Astrocyte (in vitro differentiated cells and primary cell): Measurements from ENCODE around the gene PLPPR3. TPM values are rescaled to one million over a fixed set of nuclear protein-coding genes. Genes with fewer than 3 reads are reported as not detected.

Experiments
- DNase-seq: peaks from one replicate; pipeline ENCODE4 v3.0.0-alpha.2; 2010; ENCODE audit warnings: low read depth
- FAIRE-seq: peaks from 2 replicates; lab custom pipeline; 2011; peaks lifted over from hg19 to GRCh38; lab: Jason Lieb, UNC
- H2AFZ ChIP-seq: 2 replicates; pipeline ENCODE4 v1.6.0; 2012; ENCODE audit warnings: low read depth, low read length, inconsistent platforms
- H3K27ac ChIP-seq: 2 replicates; pipeline ENCODE4 v1.5.1; 2011; ENCODE audit warnings: low read depth, low read length, inconsistent platforms
- H3K27me3 ChIP-seq: 2 replicates; pipeline ENCODE4 v1.6.0; 2011; ENCODE audit warnings: low read length, inconsistent platforms; ENCODE audit not compliant: insufficient read depth
- H3K36me3 ChIP-seq: 2 replicates; pipeline ENCODE4 v1.5.1; 2011; ENCODE audit warnings: low read length, inconsistent platforms; ENCODE audit not compliant: insufficient read depth
- H3K4me1 ChIP-seq: 2 replicates; pipeline ENCODE4 v1.5.1; 2011; ENCODE audit warnings: low read length, inconsistent platforms; ENCODE audit not compliant: insufficient read depth
- H3K4me2 ChIP-seq: 2 replicates; pipeline ENCODE4 v1.6.0; 2012; ENCODE audit warnings: low read length, inconsistent platforms
- H3K4me3 ChIP-seq: 2 replicates; pipeline ENCODE4 v1.5.1; 2011; ENCODE audit warnings: low read depth, mild to moderate bottlenecking, low read length, inconsistent platforms; ENCODE audit not compliant: insufficient read depth
- H3K79me2 ChIP-seq: 2 replicates; pipeline ENCODE4 v1.6.0; 2012; ENCODE audit warnings: mild to moderate bottlenecking, low read length, inconsistent platforms; ENCODE audit not compliant: insufficient read depth
- H3K9ac ChIP-seq: 2 replicates; pipeline ENCODE4 v1.6.0; 2012; ENCODE audit warnings: mild to moderate bottlenecking, low read length, inconsistent platforms
- H3K9me3 ChIP-seq: 2 replicates; pipeline ENCODE4 v1.5.1; 2012; ENCODE audit warnings: low read depth, mild to moderate bottlenecking, low read length, inconsistent platforms; ENCODE audit not compliant: insufficient read depth
- H4K20me1 ChIP-seq: 2 replicates; pipeline ENCODE4 v1.6.0; 2012; ENCODE audit warnings: low read length, inconsistent platforms; ENCODE audit not compliant: insufficient read depth
- H3K27ac Mint-ChIP-seq: one replicate; pipeline ENCODE4 v1.8.0; 2021; ENCODE audit warnings: mild to moderate bottlenecking, mixed read lengths; ENCODE audit not compliant: unreplicated experiment
- H3K27me3 Mint-ChIP-seq: one replicate; pipeline ENCODE4 v1.8.0; 2021; ENCODE audit warnings: low read depth, mixed read lengths; ENCODE audit not compliant: unreplicated experiment
- H3K36me3 Mint-ChIP-seq: one replicate; pipeline ENCODE4 v1.8.0; 2021; ENCODE audit warnings: low read depth, mixed read lengths; ENCODE audit not compliant: unreplicated experiment
- H3K4me1 Mint-ChIP-seq: one replicate; pipeline ENCODE4 v1.8.0; 2021; ENCODE audit warnings: low read depth, mixed read lengths; ENCODE audit not compliant: unreplicated experiment
- H3K4me3 Mint-ChIP-seq: one replicate; pipeline ENCODE4 v1.8.0; 2021; ENCODE audit warnings: mild to moderate bottlenecking, moderate library complexity, mixed read lengths; ENCODE audit not compliant: unreplicated experiment
- H3K9me3 Mint-ChIP-seq: one replicate; pipeline ENCODE4 v1.8.0; 2021; ENCODE audit warnings: mild to moderate bottlenecking, mixed read lengths; ENCODE audit not compliant: unreplicated experiment
- CTCF ChIP-seq: IDR thresholded peaks from 2 replicates; pipeline ENCODE4 v1.5.1; 2011; ENCODE audit warnings: low read depth, mild to moderate bottlenecking, inconsistent platforms, low read length, moderate library complexity; ENCODE audit not compliant: insufficient read depth
- EZH2 ChIP-seq: IDR thresholded peaks from 2 replicates; pipeline ENCODE4 v1.6.1; 2012; ENCODE audit warnings: mild to moderate bottlenecking, low read length, inconsistent platforms; ENCODE audit not compliant: insufficient read depth
- total RNA-seq: library from RNA; stranded (reverse); gene quantifications from 2 replicates; pipeline ENCODE4 v1.2.1, GENCODE V29; 2021

The PLPPR3 gene
- total RNA-seq, 1 donor from 2014 or later, result 36.5 TPM

- no peaks in the 10 kb centered on the region for H3K9me3 Mint-ChIP-seq
- FAIRE-seq, result no peak
- Histone ChIP-seq H4K20me1 (peaks cover 90% of the 10 kb centered on the region), H3K27me3 (no peaks in the 10 kb centered on the region), H3K9me3 (no peaks in the 10 kb centered on the region), H3K4me2 (peak overlapping the region; percentile 91), H3K36me3 (peaks cover 28% of the 10 kb centered on the region), H3K9ac (peak overlapping the region; percentile 66), H3K27ac (peak overlapping the region; percentile 37), H3K4me1 (peaks cover 37% of the 10 kb centered on the region), H2AFZ (no peak overlapping the region), H3K4me3 (peak overlapping the region; percentile 57), H3K79me2 (peaks cover 92% of the 10 kb centered on the region)
- DNase-seq, result peak; percentile 69
- no peak for TF ChIP-seq CTCF
- no peak for TF ChIP-seq EZH2
- H3K27ac Mint-ChIP-seq, result peak overlapping the region; percentile 84
- H3K36me3 Mint-ChIP-seq, result peaks cover 9% of the 10 kb centered on the region
- H3K27me3 Mint-ChIP-seq, result no peaks in the 10 kb centered on the region
- H3K4me3 Mint-ChIP-seq, result peak overlapping the region; percentile 57
- peaks cover 19% of the 10 kb centered on the region for H3K4me1 Mint-ChIP-seq
Observed at GRCh38 chr19:801861-802497, 19.8 kb downstream of the PLPPR3 start.

GRCh38 chr19:801030-801860, 20.5 kb downstream of the PLPPR3 start:
- peak overlapping the region; percentile 24 for H3K27ac ChIP-seq
- peaks cover 9% of the 10 kb centered on the region for H3K36me3 Mint-ChIP-seq
- peak overlapping the region; percentile 68 for H3K4me3 Mint-ChIP-seq

More at GRCh38 chr19:801030-801860, 20.5 kb downstream of the PLPPR3 start:
- H3K27ac Mint-ChIP-seq, result peak overlapping the region; percentile 84
- no peak for FAIRE-seq
- Histone ChIP-seq H3K79me2 (peaks cover 85% of the 10 kb centered on the region), H3K4me2 (peak overlapping the region; percentile 91), H3K36me3 (peaks cover 22% of the 10 kb centered on the region), H2AFZ (no peak overlapping the region), H3K27me3 (no peaks in the 10 kb centered on the region), H3K9me3 (no peaks in the 10 kb centered on the region), H3K9ac (peak overlapping the region; percentile 66), H3K4me3 (peak overlapping the region; percentile 57), H4K20me1 (peaks cover 83% of the 10 kb centered on the region), H3K4me1 (peaks cover 37% of the 10 kb centered on the region)
- no peaks in the 10 kb centered on the region for H3K9me3 Mint-ChIP-seq
- DNase-seq, result no peak
- TF ChIP-seq EZH2, result no peak
- no peak for TF ChIP-seq CTCF
- no peaks in the 10 kb centered on the region for H3K27me3 Mint-ChIP-seq
- peaks cover 23% of the 10 kb centered on the region for H3K4me1 Mint-ChIP-seq
